Measurements from ENCODE around the gene OSBPL5. TPM values are rescaled to one million over a fixed set of nuclear protein-coding genes. Genes with fewer than 3 reads are reported as not detected.

The OSBPL5 gene
- total RNA-seq, 1 donor from 2014 or later = 115 TPM

GRCh38 chr11:3155691-3156258 is 9.3 kb downstream of the OSBPL5 start:
- H3K27ac Mint-ChIP-seq (ENCODE audit: unreplicated experiment) = no peak overlapping the region
- TF ChIP-seq, protein P1, sequence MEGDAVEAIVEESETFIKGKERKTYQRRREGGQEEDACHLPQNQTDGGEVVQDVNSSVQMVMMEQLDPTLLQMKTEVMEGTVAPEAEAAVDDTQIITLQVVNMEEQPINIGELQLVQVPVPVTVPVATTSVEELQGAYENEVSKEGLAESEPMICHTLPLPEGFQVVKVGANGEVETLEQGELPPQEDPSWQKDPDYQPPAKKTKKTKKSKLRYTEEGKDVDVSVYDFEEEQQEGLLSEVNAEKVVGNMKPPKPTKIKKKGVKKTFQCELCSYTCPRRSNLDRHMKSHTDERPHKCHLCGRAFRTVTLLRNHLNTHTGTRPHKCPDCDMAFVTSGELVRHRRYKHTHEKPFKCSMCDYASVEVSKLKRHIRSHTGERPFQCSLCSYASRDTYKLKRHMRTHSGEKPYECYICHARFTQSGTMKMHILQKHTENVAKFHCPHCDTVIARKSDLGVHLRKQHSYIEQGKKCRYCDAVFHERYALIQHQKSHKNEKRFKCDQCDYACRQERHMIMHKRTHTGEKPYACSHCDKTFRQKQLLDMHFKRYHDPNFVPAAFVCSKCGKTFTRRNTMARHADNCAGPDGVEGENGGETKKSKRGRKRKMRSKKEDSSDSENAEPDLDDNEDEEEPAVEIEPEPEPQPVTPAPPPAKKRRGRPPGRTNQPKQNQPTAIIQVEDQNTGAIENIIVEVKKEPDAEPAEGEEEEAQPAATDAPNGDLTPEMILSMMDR (IDR thresholded peaks at IDR 0.05; ENCODE audit: partially characterized antibody, unreplicated experiment) = no peak
- H3K36me3 Mint-ChIP-seq (ENCODE audit: unreplicated experiment) = no peaks in the 10 kb centered on the region
- peak overlapping the region; percentile 64 for H3K4me3 Mint-ChIP-seq (ENCODE audit: unreplicated experiment)
- H3K4me1 Mint-ChIP-seq (ENCODE audit: low read depth, unreplicated experiment) = peaks cover 49% of the 10 kb centered on the region
- DNase-seq = peak; percentile 19
- peaks cover 7% of the 10 kb centered on the region for H3K27me3 Mint-ChIP-seq (ENCODE audit: unreplicated experiment)
- peaks cover 6% of the 10 kb centered on the region for H3K9me3 Mint-ChIP-seq (ENCODE audit: unreplicated experiment)

GRCh38 chr11:3155216-3155615 is 9.9 kb downstream of the OSBPL5 start:
- Mint-ChIP-seq H3K4me1 (ENCODE audit: low read depth, unreplicated experiment) (peaks cover 53% of the 10 kb centered on the region), H3K4me3 (ENCODE audit: unreplicated experiment) (peak overlapping the region; percentile 38), H3K27ac (ENCODE audit: unreplicated experiment) (no peak overlapping the region), H3K27me3 (ENCODE audit: unreplicated experiment) (peaks cover 7% of the 10 kb centered on the region), H3K36me3 (ENCODE audit: unreplicated experiment) (no peaks in the 10 kb centered on the region), H3K9me3 (ENCODE audit: unreplicated experiment) (peaks cover 6% of the 10 kb centered on the region)
- TF ChIP-seq, protein P1 (IDR thresholded peaks at IDR 0.05; ENCODE audit: partially characterized antibody, unreplicated experiment) = no peak
- no peak for DNase-seq

DNA sequence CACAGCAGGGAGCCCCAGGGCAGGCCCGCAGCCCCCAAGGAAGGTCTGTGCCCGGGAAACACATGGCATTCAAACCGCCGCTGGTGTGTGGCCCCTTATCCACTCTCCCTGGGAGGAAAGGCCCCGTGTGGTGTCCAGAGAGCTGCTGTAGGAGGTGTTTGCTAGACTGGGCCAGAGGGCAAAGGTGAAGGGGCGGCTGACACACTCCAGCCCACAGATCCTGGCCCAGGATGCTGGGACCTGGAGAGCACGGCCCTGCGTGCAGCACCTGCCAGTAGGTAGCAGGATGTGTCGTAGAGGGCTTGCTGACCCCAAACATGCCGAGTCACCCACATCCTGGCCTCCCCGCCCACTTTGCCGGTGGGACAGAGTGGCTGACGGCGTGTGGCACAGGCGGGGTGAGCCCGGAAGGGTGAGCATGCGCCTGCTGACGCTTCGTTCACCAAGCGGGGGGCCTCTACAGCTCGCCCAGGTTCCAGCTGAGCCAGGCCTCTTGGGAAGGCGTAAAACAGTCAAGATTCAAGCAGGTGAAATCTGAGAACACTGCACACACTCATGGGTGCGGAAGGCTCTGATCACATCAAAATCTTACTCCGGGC is 11.0 kb downstream of the OSBPL5 start:
- H3K27ac Mint-ChIP-seq (ENCODE audit: unreplicated experiment) = no peak overlapping the region
- H3K4me3 Mint-ChIP-seq (ENCODE audit: unreplicated experiment) = no peak overlapping the region
- H3K9me3 Mint-ChIP-seq (ENCODE audit: unreplicated experiment) = peaks cover 6% of the 10 kb centered on the region
- peak; percentile 15 for DNase-seq
- H3K4me1 Mint-ChIP-seq (ENCODE audit: low read depth, unreplicated experiment) = peaks cover 55% of the 10 kb centered on the region
- H3K36me3 Mint-ChIP-seq (ENCODE audit: unreplicated experiment) = no peaks in the 10 kb centered on the region
- TF ChIP-seq, protein P1 (IDR thresholded peaks at IDR 0.05; ENCODE audit: partially characterized antibody, unreplicated experiment) = no peak
- H3K27me3 Mint-ChIP-seq (ENCODE audit: unreplicated experiment) = peaks cover 7% of the 10 kb centered on the region

GRCh38 chr11:3153291-3153861 is 11.7 kb downstream of the OSBPL5 start:
- Mint-ChIP-seq H3K27ac (ENCODE audit: unreplicated experiment) (no peak overlapping the region), H3K4me1 (ENCODE audit: low read depth, unreplicated experiment) (peaks cover 50% of the 10 kb centered on the region), H3K9me3 (ENCODE audit: unreplicated experiment) (peaks cover 6% of the 10 kb centered on the region), H3K36me3 (ENCODE audit: unreplicated experiment) (no peaks in the 10 kb centered on the region), H3K4me3 (ENCODE audit: unreplicated experiment) (peak overlapping the region; percentile 49), H3K27me3 (ENCODE audit: unreplicated experiment) (peaks cover 5% of the 10 kb centered on the region)
- DNase-seq = peak; percentile 16
- TF ChIP-seq, protein P1 (IDR thresholded peaks at IDR 0.05; ENCODE audit: partially characterized antibody, unreplicated experiment) = no peak
